ENCODE results near the gene TMEM154.

The TMEM154 gene

GRCh38 chr4:152573861-152574260 lies 105.9 kb downstream of the TMEM154 start:
- H3K27ac ChIP-seq: no peak overlapping the region
- no peak overlapping the region for H3K4me3 ChIP-seq
- TF ChIP-seq, protein P1, sequence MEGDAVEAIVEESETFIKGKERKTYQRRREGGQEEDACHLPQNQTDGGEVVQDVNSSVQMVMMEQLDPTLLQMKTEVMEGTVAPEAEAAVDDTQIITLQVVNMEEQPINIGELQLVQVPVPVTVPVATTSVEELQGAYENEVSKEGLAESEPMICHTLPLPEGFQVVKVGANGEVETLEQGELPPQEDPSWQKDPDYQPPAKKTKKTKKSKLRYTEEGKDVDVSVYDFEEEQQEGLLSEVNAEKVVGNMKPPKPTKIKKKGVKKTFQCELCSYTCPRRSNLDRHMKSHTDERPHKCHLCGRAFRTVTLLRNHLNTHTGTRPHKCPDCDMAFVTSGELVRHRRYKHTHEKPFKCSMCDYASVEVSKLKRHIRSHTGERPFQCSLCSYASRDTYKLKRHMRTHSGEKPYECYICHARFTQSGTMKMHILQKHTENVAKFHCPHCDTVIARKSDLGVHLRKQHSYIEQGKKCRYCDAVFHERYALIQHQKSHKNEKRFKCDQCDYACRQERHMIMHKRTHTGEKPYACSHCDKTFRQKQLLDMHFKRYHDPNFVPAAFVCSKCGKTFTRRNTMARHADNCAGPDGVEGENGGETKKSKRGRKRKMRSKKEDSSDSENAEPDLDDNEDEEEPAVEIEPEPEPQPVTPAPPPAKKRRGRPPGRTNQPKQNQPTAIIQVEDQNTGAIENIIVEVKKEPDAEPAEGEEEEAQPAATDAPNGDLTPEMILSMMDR (IDR thresholded peaks at IDR 0.05): no peak
- DNase-seq: no peak
- intact Hi-C loops (cut with DNase I; ENCODE audit: low total_unique reads): no loop called here
- no peaks in the 10 kb centered on the region for H3K27me3 ChIP-seq
- no peaks in the 10 kb centered on the region for H3K36me3 ChIP-seq
- no peaks in the 10 kb centered on the region for H3K4me1 ChIP-seq
- H3K9me3 ChIP-seq: no peaks in the 10 kb centered on the region

GRCh38 chr4:152572417-152573086 lies 107.2 kb downstream of the TMEM154 start:
- no peaks in the 10 kb centered on the region for H3K4me1 ChIP-seq
- no peaks in the 10 kb centered on the region for H3K36me3 ChIP-seq
- H3K4me3 ChIP-seq: no peak overlapping the region
- TF ChIP-seq, protein P1 (IDR thresholded peaks at IDR 0.05): no peak
- no peak overlapping the region for H3K27ac ChIP-seq
- intact Hi-C loops (cut with DNase I; ENCODE audit: low total_unique reads): no loop called here
- DNase-seq: no peak
- H3K27me3 ChIP-seq: no peaks in the 10 kb centered on the region
- no peaks in the 10 kb centered on the region for H3K9me3 ChIP-seq

DNA sequence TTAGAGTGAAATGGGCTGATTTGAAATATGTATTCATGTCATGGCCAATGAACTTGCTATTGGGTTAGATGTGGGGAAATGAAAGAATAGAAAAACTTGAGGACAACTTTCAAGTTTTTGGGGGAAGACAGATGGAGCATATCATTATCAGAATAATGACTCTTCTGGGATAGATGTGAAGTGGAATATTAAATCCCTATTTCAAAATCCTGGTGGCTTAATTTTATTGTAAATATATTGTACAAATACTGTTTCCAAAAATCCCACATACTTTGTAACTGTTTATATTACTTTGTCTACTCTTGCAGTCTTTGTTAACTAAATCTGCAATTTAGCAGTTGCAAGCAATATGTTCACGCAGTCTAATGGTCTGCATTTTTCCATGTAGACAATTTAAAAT lies 108.0 kb downstream of the TMEM154 start:
- Histone ChIP-seq H3K36me3 (no peaks in the 10 kb centered on the region), H3K27ac (no peak overlapping the region), H3K4me3 (no peak overlapping the region), H3K9me3 (no peaks in the 10 kb centered on the region), H3K27me3 (no peaks in the 10 kb centered on the region), H3K4me1 (no peaks in the 10 kb centered on the region)
- no peak for DNase-seq
- intact Hi-C loops (cut with DNase I; ENCODE audit: low total_unique reads): no loop called here
- TF ChIP-seq, protein P1 (IDR thresholded peaks at IDR 0.05): no peak

- Histone ChIP-seq H3K4me1 (no peaks in the 10 kb centered on the region), H3K36me3 (no peaks in the 10 kb centered on the region), H3K4me3 (no peak overlapping the region), H3K9me3 (no peaks in the 10 kb centered on the region), H3K27ac (no peak overlapping the region), H3K27me3 (no peaks in the 10 kb centered on the region)
- intact Hi-C loops (cut with DNase I; ENCODE audit: low total_unique reads): no loop called here
- TF ChIP-seq, protein P1 (IDR thresholded peaks at IDR 0.05): no peak
- no peak for DNase-seq
Observed at GRCh38 chr4:152571296-152571695, 108.5 kb downstream of the TMEM154 start.

Measured in tibial artery (tissue), 4 donors.